GM20431 (cell line): ENCODE data around the gene TTR.

Experiments
- in situ Hi-C: fragments of 300-500 bp; cut with MseI, MboI; formaldehyde crosslinking; loops from one replicate; pipeline ENCODE4 v1.15.0; 2020; ENCODE audit warnings: low sequenced_read_pairs; ENCODE audit not compliant: unreplicated experiment

Gene TTR

GRCh38 chr18:31646332-31647126 is 54.9 kb downstream of the TTR start:
- in situ Hi-C loops, result no loop called here

- in situ Hi-C loops, result no loop called here
Observed at GRCh38 chr18:31647127-31647753, 55.6 kb downstream of the TTR start.
